GM12874 (cell line): Measurements from ENCODE around the gene RABGEF1.

Experiments used
- TF ChIP-seq, protein P1 (sequence below): IDR thresholded peaks from 2 replicates; pipeline ENCODE4 v1.5.1; 2011; ENCODE audit warnings: low read depth, mild to moderate bottlenecking, control low read depth, low read length, moderate library complexity; ENCODE audit not compliant: insufficient read depth

The RABGEF1 gene

DNA sequence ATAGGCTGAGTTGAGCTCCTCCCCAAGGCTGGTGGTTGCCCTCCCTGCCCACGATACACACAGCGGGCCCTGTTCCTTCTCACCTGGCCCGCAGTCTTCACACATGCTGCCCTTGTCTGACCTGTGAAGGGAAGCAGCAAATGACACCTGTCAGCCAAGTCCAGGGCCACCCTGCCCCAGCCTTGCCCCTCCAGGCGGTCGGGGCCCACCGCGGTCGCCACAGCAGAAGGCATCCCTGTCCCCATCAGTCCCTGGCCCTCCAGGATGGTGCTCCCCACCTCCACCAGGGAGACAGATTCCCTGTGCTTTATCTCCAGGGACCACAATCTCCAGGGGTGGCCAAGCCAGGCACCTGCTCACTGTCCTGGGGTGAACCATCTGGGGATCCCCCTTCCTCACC lies 99.3 kb downstream of the RABGEF1 start:
- TF ChIP-seq, protein P1, sequence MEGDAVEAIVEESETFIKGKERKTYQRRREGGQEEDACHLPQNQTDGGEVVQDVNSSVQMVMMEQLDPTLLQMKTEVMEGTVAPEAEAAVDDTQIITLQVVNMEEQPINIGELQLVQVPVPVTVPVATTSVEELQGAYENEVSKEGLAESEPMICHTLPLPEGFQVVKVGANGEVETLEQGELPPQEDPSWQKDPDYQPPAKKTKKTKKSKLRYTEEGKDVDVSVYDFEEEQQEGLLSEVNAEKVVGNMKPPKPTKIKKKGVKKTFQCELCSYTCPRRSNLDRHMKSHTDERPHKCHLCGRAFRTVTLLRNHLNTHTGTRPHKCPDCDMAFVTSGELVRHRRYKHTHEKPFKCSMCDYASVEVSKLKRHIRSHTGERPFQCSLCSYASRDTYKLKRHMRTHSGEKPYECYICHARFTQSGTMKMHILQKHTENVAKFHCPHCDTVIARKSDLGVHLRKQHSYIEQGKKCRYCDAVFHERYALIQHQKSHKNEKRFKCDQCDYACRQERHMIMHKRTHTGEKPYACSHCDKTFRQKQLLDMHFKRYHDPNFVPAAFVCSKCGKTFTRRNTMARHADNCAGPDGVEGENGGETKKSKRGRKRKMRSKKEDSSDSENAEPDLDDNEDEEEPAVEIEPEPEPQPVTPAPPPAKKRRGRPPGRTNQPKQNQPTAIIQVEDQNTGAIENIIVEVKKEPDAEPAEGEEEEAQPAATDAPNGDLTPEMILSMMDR: no peak

- TF ChIP-seq, protein P1: no peak
Observed at GRCh38 chr7:66840316-66840715, 99.8 kb downstream of the RABGEF1 start.

- TF ChIP-seq, protein P1: no peak
Observed at GRCh38 chr7:66841898-66842297, 101.4 kb downstream of the RABGEF1 start.

DNA sequence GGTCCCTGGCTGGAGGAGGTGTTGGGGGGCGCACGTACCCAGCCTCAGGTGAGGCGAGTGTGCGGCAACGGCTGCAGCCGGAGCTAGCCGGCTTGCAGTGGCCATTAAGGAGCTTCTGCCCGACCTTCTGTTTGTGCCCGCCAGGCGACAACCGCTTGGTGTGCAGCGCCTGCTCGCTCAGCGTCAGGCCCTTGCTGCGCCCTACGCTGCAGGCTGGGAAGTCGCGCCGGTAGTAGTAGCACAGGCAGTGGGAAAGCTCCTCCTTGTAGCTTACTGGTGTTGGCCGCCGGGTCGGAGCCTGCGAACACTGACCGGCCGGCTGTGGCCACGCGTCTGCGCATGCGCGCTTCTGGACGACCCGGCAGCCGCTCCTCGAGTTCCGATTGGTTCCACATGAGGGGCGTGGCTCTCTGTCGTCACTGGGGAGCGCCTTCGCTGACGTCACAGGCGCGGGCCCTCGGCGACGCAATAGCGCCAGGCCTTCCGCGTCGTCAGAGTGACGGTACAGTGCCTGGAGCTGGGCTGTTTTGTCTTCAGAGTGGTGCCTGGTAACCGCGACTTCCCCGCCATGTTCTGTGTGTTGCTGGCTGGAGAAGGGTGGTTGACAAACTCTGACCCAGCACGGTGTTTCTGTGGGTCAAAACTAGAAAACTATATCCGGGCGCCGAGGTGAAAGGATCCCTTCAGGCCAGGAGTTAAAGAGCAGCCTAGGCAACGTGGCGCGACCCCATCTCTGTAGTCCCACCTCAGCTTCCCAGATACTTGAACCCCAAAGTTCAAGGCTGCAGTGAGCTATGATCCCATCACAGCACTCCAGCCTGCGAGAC lies 104.2 kb downstream of the RABGEF1 start:
- TF ChIP-seq, protein P1: peak; percentile 30; the same call in 1 of the 2 replicates

- TF ChIP-seq, protein P1: no peak
Observed at GRCh38 chr7:66845379-66846095, 105.0 kb downstream of the RABGEF1 start.

DNA sequence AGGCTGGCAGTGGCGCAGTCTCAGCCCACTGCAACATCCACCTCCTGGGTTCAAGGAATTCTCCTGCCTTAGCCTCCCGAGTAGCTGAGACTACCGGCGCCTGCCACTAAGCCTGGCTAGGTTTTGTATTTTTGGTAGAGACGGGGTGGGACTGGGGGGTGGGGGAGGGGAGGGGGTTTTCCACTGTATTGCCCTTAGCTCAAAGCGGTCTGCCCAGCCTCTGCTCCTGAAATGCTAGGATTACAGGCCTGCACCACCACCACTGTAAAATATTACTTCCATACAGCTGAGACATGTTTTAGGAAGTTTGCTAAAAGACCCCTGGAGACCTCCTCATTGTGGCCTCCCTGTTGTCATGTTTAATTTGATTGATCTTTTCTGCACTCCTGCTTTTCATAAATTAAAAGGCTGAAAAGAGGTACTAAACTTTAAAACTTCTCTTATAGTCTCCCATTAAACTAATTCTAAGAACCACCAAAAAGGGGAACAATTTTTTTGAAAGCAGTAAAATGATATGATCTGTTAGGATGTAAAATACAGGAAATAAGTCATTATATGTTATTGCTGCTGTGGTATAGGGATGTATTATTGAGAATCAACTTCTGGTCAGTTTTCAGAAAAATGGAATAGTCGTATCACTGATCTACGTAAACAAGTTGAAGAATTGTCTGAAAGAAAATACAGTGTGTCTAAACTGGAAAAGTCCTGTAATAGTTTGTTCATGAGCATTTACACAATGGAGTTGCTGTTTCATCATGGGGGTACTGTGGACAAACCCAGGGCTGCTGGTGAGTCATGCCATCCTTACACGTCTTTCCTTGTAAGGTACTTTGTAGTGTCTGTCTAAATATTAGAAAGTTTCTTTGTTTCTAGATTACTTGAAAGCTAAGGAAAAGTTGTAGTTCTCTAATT lies 107.6 kb downstream of the RABGEF1 start:
- TF ChIP-seq, protein P1: no peak

DNA sequence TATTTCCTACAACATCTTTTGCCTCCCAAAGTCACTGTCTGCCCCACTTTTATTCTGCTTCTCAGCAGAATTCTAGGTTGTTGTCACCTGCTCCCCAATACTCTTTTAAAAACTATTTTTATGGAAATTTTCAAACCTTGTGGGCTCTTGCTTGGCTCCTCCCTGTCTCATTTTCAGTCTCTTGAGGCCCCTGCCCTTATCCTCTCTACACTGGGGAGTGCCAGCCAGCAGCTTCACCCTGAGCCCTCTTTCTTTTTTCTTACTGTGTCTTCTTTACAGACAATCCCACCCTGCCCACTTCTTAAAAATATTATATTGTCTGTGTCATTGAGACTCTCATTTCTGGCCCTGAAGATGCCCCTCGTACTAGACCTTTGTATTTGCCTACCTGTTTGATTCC lies 118.8 kb downstream of the RABGEF1 start:
- TF ChIP-seq, protein P1: no peak
